ENCODE measurements around the gene INTS14.
A peak's percentile ranks its signal among the peaks of the same experiment; 100 is the strongest.

INTS14 gene

DNA sequence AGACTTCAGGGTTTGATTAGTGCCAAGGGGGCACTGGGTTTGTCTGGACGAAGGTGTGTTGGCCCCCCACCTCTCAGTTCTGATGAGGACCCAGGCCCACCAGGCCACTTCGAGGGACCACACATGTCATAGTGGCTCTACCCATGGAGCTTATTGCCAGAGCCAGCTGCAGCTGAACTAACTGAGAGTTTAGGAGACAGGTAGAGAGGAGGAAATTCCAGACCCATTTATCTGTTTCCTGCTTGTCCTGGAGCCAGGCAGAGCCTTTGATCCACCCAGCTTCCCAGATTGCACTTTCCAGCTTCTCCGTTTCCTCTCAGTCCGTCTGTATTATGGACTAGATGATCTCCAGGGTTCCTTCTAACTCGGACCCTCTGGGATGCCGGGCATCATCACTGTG lies 31.7 kb upstream of the INTS14 start:
- no peak overlapping the region for H3K4me3 ChIP-seq (replicated peaks in 1 of 2; ENCODE audit: low read depth in 2 of 2, low read length in 2 of 2)
- no peak for DNase-seq (ENCODE audit: low read depth in 2 of 2)
- TF ChIP-seq, protein P1, sequence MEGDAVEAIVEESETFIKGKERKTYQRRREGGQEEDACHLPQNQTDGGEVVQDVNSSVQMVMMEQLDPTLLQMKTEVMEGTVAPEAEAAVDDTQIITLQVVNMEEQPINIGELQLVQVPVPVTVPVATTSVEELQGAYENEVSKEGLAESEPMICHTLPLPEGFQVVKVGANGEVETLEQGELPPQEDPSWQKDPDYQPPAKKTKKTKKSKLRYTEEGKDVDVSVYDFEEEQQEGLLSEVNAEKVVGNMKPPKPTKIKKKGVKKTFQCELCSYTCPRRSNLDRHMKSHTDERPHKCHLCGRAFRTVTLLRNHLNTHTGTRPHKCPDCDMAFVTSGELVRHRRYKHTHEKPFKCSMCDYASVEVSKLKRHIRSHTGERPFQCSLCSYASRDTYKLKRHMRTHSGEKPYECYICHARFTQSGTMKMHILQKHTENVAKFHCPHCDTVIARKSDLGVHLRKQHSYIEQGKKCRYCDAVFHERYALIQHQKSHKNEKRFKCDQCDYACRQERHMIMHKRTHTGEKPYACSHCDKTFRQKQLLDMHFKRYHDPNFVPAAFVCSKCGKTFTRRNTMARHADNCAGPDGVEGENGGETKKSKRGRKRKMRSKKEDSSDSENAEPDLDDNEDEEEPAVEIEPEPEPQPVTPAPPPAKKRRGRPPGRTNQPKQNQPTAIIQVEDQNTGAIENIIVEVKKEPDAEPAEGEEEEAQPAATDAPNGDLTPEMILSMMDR (IDR thresholded peaks at IDR 0.05; ENCODE audit: low read depth, low read length), result no peak

DNA sequence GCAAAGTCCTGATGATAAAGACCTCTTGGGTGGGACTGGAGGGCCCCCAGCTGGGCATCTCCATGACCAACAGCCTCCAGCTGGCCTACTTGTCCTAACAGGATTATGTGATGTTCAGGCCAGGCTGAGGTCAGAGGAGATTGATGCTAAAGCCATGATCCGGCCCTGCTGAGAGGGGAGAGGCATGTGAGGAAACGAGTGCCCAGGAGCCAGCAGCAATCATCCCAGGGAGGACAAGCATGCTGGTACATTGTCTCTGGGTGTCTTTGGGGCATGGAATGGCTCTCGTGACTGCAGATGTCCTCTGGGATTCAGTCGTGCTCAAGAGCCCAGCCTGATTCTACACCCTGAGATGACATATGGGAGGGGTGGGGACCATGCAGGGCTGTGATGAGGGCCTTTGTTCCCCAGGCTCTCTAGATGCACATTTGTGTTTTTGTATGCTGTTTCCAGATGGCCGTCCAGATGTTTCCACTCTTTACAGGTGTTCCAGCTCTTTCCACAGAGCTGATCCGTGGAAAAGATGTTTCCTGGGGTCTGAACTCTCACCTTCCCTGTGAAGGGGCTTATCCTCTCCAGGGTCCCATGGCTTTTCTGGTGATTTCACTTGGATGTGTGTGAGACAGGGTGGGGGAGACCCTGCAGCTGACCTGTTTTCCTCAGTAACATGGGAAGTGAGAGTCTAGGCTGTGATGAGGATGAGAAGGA lies 31.0 kb upstream of the INTS14 start:
- no peak overlapping the region for H3K4me3 ChIP-seq (replicated peaks in 1 of 2; ENCODE audit: low read depth in 2 of 2, low read length in 2 of 2)
- DNase-seq (ENCODE audit: low read depth in 2 of 2), result no peak
- TF ChIP-seq, protein P1 (IDR thresholded peaks at IDR 0.05; ENCODE audit: low read depth, low read length), result no peak

DNA sequence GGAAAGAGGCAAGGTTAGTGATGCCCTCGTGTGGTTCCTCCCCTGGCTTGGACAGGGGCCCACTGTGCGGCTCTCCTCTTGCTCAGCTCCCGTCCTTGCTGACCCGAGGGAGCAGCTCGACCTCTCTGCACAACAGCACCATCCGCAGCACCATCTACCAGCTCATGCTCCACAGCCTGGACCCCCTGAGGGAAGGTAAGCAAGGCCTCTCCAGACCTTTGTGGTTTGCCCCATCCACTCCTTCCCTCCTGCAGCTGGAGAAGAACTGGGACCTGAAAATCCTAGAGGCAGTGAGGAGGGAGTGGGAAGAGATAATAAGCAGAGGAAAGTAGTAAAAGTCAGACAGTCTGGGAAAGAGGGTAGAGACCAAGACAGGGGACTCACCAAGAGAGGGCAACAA lies 28.6 kb upstream of the INTS14 start:
- H3K4me3 ChIP-seq (replicated peaks in 1 of 2; ENCODE audit: low read depth in 2 of 2, low read length in 2 of 2), result no peak overlapping the region
- no peak for DNase-seq (ENCODE audit: low read depth in 2 of 2)
- TF ChIP-seq, protein P1 (IDR thresholded peaks at IDR 0.05; ENCODE audit: low read depth, low read length), result no peak

DNA sequence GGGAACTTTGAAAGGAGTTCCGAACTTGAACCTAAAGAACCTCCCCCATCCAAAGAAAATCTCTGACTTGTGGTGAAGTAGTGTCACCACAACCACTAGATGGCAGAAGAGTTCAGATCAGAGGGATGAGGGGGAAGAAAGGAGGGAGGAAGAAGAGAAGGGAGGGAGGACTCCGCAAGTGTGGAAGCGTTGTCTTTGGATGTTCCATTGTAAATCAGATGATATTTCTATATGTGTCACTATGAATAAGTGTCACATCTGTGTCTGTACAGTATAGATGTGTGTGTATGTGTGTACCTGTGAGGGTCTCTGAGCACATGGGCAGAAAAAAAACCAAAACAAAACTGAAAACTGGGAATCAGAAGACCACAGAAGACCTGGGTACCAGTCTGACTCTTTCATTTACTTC lies 27.8 kb upstream of the INTS14 start:
- DNase-seq (ENCODE audit: low read depth in 2 of 2), result peak; percentile 87 to 88
- no peak overlapping the region for H3K4me3 ChIP-seq (replicated peaks in 1 of 2; ENCODE audit: low read depth in 2 of 2, low read length in 2 of 2)
- TF ChIP-seq, protein P1 (IDR thresholded peaks at IDR 0.05; ENCODE audit: low read depth, low read length), result peak; percentile 81

DNA sequence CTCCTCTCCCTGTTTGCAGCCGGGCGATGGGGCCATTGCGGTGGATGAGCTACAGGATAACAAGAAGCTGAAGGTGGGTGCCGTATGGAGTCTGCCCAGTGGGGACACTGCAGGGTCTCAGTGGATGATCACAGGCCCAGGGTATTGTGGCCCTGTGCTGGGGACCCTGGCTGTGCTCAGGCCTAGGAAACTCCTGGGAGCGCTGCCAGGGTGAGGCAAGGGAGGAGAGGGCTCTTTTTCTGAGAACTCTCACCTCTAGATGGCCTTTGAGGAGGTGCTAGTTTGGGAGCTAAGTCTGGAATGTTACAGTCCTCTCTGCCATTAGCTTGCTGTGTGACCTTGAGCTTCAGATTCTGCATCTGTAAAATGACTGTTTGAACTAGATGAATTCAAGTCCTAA lies 27.2 kb upstream of the INTS14 start:
- no peak overlapping the region for H3K4me3 ChIP-seq (replicated peaks in 1 of 2; ENCODE audit: low read depth in 2 of 2, low read length in 2 of 2)
- TF ChIP-seq, protein P1 (IDR thresholded peaks at IDR 0.05; ENCODE audit: low read depth, low read length), result no peak

DNA sequence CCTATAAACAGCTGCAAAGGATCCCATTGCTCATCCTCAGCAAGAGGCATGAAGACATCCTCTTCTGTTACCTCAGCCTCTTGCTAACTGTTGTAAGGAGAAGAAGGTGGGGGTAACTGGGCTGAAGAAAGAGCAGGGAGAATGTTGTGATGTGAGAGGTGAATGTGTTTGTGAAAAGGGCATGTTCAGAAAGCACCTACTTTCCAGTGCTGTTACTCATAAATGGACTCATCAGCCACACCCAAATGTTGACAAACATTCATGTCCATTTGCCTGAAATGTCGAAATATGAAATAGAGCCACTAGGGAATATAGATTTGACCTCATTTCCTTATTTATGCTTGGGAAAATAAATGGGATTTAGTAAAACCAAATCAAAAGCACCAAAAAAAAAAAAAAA lies 23.4 kb upstream of the INTS14 start:
- TF ChIP-seq, protein P1 (IDR thresholded peaks at IDR 0.05; ENCODE audit: low read depth, low read length), result no peak
- peak in 1 of 2 donors; percentile 81 for DNase-seq (ENCODE audit: low read depth in 2 of 2)
- no peak overlapping the region for H3K4me3 ChIP-seq (replicated peaks in 1 of 2; ENCODE audit: low read depth in 2 of 2, low read length in 2 of 2)

More for the DNA sequence above, 27.2 kb upstream of the INTS14 start:
- no peak for DNase-seq (ENCODE audit: low read depth in 2 of 2)

DNA sequence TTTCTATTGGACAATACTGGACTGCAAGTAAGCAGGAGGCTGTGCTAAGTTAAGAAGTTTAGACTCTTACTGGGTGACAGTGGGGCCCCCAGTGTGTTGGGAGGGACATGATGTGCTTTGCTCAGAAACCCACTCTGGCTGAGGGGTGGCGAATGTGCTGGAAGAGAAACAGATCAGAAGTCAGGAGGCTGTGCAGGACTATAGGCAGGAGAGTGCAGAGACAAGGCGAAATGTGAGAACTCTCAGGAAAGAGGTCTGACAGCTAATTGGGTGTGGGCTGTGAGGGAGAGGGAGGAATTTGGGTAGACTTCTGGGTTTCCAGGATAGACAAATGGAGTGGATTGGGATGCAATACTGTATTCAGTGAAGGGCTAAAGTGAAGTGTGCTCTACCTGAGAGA lies 22.8 kb upstream of the INTS14 start:
- DNase-seq (ENCODE audit: low read depth in 2 of 2), result no peak
- TF ChIP-seq, protein P1 (IDR thresholded peaks at IDR 0.05; ENCODE audit: low read depth, low read length), result no peak

More for the DNA sequence above, 22.8 kb upstream of the INTS14 start:
- no peak overlapping the region for H3K4me3 ChIP-seq (replicated peaks in 1 of 2; ENCODE audit: low read depth in 2 of 2, low read length in 2 of 2)
